ENCODE measurements around the gene NAB2. TPM values are rescaled to one million over a fixed set of nuclear protein-coding genes. Genes with fewer than 3 reads are reported as not detected.

The NAB2 gene
- total and polyA plus RNA-seq, 10 of the 15 experiments (the other 5 are each of a cell fraction or from before 2014, with no cell fraction given), result 0.35 to 35.2 (median 15.3) TPM

DNA sequence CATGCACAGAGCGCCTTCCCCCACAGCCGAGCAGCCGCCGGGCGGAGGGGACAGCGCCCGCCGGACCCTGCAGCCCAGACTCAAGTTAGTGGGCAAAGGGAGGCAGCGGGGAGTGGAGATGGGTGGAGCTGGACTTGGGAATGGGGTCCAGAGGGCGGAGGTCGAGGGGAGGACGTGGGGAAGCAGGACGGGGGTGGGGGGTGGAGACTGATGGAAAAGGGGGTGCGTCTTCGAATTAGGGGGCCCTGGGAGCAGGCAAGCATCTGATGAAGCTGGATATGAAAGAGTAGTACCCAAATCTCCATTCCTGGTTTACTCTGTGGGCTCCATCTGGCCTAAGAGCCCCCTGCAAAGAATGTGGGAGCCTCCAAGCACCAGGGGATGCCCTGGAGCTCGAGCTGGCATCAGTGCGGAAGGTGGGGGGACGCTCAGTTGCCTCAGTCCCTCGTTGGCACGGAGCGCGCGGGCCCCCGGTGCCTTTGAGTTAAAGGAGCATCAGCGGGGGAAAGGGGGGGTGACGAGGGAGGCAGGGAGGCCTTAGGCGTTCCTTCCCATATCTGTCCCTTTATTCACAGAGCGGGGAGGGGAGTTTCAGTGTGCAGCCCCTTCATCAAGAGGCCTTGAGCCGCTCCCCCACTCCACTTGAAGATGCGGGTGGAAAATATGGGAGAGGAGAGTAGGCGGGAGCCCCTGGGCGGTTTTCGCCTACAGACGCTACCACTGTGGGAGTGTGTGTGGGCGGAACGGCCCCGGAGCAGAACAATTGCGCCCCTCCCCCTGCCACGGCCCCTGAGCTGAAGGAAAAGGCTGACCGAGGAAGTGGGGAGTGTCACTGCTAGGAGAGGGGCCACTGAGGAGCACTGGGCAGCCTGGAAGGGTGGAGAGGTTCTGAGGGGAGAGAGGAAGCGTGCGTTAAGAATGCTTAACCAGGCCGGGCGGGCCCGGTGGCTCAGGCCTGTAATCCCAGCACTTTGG, 644 bp downstream of the NAB2 start (continued):
- TF ChIP-seq, protein P1, sequence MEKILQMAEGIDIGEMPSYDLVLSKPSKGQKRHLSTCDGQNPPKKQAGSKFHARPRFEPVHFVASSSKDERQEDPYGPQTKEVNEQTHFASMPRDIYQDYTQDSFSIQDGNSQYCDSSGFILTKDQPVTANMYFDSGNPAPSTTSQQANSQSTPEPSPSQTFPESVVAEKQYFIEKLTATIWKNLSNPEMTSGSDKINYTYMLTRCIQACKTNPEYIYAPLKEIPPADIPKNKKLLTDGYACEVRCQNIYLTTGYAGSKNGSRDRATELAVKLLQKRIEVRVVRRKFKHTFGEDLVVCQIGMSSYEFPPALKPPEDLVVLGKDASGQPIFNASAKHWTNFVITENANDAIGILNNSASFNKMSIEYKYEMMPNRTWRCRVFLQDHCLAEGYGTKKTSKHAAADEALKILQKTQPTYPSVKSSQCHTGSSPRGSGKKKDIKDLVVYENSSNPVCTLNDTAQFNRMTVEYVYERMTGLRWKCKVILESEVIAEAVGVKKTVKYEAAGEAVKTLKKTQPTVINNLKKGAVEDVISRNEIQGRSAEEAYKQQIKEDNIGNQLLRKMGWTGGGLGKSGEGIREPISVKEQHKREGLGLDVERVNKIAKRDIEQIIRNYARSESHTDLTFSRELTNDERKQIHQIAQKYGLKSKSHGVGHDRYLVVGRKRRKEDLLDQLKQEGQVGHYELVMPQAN (conservative IDR thresholded peaks at IDR 0.05), result 0 out of 2 replicates have a peak, but pooled peaks have one; percentile 32
- TF ChIP-seq KAT2A (conservative IDR thresholded peaks at IDR 0.05; ENCODE audit: control insufficient read depth, low read depth, low read length), result no peak
- no peak for TF ChIP-seq ZNF622 (IDR thresholded peaks at IDR 0.05)
- no peak for TF ChIP-seq SUPT20H (IDR thresholded peaks at IDR 0.05; ENCODE audit: borderline replicate concordance, control insufficient read depth, low read depth, low read length)
- TF ChIP-seq SIN3A (IDR thresholded peaks at IDR 0.05; ENCODE audit: low read depth, low read length), result 0 out of 2 replicates have a peak, but pooled peaks have one; percentile 10
- TF ChIP-seq, protein P2, sequence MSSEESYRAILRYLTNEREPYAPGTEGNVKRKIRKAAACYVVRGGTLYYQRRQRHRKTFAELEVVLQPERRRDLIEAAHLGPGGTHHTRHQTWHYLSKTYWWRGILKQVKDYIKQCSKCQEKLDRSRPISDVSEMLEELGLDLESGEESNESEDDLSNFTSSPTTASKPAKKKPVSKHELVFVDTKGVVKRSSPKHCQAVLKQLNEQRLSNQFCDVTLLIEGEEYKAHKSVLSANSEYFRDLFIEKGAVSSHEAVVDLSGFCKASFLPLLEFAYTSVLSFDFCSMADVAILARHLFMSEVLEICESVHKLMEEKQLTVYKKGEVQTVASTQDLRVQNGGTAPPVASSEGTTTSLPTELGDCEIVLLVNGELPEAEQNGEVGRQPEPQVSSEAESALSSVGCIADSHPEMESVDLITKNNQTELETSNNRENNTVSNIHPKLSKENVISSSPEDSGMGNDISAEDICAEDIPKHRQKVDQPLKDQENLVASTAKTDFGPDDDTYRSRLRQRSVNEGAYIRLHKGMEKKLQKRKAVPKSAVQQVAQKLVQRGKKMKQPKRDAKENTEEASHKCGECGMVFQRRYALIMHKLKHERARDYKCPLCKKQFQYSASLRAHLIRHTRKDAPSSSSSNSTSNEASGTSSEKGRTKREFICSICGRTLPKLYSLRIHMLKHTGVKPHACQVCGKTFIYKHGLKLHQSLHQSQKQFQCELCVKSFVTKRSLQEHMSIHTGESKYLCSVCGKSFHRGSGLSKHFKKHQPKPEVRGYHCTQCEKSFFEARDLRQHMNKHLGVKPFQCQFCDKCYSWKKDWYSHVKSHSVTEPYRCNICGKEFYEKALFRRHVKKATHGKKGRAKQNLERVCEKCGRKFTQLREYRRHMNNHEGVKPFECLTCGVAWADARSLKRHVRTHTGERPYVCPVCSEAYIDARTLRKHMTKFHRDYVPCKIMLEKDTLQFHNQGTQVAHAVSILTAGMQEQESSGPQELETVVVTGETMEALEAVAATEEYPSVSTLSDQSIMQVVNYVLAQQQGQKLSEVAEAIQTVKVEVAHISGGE (CRISPR knock-in tag; IDR thresholded peaks at IDR 0.05), result no peak
- TF ChIP-seq NR2F1 (conservative IDR thresholded peaks at IDR 0.05), result peak; percentile 28; the same call in 1 of the 2 replicates
- TF ChIP-seq POLR2AphosphoS2 (IDR thresholded peaks at IDR 0.05; ENCODE audit: low read depth, low read length), result 0 out of 2 replicates have a peak, but pooled peaks have one; percentile 35
- no peak for TF ChIP-seq RBBP5 (conservative IDR thresholded peaks at IDR 0.05)
- no peak for TF ChIP-seq BACH1 (IDR thresholded peaks at IDR 0.05; ENCODE audit: borderline replicate concordance)
- TF ChIP-seq RAD51 (IDR thresholded peaks at IDR 0.05), result no peak
- no peak for TF ChIP-seq CBX5 (IDR thresholded peaks at IDR 0.05; ENCODE audit: low read depth)
- TF ChIP-seq RCOR1 (conservative IDR thresholded peaks at IDR 0.05; ENCODE audit: low read depth, low read length), result 0 out of 2 replicates have a peak, but pooled peaks have one; percentile 50
- no peak for TF ChIP-seq STAT1 (conservative IDR thresholded peaks at IDR 0.05)
- peak; percentile 74; the same call in 1 of the 2 replicates for TF ChIP-seq GATAD2B (conservative IDR thresholded peaks at IDR 0.05; ENCODE audit: low read depth)
- TF ChIP-seq, protein P3, sequence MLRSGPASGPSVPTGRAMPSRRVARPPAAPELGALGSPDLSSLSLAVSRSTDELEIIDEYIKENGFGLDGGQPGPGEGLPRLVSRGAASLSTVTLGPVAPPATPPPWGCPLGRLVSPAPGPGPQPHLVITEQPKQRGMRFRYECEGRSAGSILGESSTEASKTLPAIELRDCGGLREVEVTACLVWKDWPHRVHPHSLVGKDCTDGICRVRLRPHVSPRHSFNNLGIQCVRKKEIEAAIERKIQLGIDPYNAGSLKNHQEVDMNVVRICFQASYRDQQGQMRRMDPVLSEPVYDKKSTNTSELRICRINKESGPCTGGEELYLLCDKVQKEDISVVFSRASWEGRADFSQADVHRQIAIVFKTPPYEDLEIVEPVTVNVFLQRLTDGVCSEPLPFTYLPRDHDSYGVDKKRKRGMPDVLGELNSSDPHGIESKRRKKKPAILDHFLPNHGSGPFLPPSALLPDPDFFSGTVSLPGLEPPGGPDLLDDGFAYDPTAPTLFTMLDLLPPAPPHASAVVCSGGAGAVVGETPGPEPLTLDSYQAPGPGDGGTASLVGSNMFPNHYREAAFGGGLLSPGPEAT (IDR thresholded peaks at IDR 0.05; ENCODE audit: low read depth), result peak; percentile 51
- TF ChIP-seq ATF7 (IDR thresholded peaks at IDR 0.05; ENCODE audit: low read depth), result peak; percentile 79
- TF ChIP-seq MYC (IDR thresholded peaks at IDR 0.05; ENCODE audit: insufficient read depth, insufficient read length, insufficient replicate concordance, low read length, severe bottlenecking), result no peak
- TF ChIP-seq FOXK2 (IDR thresholded peaks at IDR 0.05), result no peak
- peak; percentile 22 to 30; a peak in 2 of 4 replicates for TF ChIP-seq BHLHE40 (IDR thresholded peaks at IDR 0.05; ENCODE audit: borderline replicate concordance in 1 of 2, low read depth in 2 of 2, low read length in 1 of 2)
